Mononuclear cell (primary cell): ENCODE measurements around the gene ZFP42. TPM values are rescaled to one million over a fixed set of nuclear protein-coding genes. Genes with fewer than 3 reads are reported as not detected.
"Not testable (repeated sequence)": the region's sequence is repeated elsewhere in the genome, so short reads cannot be mapped to it uniquely, and the experiment has no call there.

Experiments used
- H3K27me3 ChIP-seq: 2 replicates; pipeline ENCODE4 v1.6.0; 2011; ENCODE audit warnings: low read length, control low read depth; ENCODE audit not compliant: insufficient read depth
- H3K4me1 ChIP-seq: 2 replicates; pipeline ENCODE4 v1.5.1; 2011; ENCODE audit warnings: mild to moderate bottlenecking, low read length, control low read depth; ENCODE audit not compliant: insufficient read depth
- H3K4me3 ChIP-seq: 2 replicates; pipeline ENCODE4 v1.5.1; 2011; ENCODE audit warnings: mild to moderate bottlenecking, low read length, moderate library complexity
- H3K9me3 ChIP-seq: 2 replicates; pipeline ENCODE4 v1.5.1; 2011; ENCODE audit warnings: low read depth, mild to moderate bottlenecking, control low read depth, low read length
- total RNA-seq: library from RNA; depleted of rRNA; stranded (reverse); fragments of >200 nt; gene quantifications from one replicate; pipeline ENCODE4 v1.2.3, GENCODE V29; 2012

Gene ZFP42
- total RNA-seq, 1 donor, result not detected

DNA sequence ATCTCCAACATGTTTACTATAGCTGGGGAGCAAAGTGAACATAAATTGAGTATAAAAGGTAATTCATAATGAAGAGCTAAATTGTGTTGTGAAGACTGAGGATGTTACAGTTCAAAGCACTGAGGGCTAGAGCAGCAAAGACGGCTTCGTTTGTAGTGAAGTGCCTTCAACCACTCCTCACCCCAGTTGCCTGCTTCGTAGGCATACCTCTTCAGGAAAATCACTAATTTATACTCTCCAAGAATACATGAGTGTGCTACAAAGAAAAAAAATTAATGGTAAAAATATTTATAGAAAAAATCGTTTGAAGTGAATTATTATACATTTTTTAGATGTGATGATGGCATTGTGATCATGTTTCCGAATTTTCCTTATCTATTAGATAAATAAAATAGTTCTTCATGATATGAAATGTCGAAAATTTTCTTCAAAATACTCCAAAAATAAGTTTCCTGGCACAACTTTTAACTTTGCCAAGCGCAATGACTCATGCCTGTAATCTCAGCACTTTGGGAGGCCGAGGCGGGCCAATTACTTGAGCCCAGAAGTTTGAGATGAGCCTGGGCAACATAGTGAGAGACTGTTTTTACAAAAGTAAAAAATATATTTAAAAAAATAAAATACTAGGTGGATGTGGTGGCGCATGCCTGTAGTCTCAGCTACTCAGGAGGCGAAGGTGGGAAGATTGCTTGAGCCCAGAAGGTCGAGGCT, 41.6 kb downstream of the ZFP42 start:
- no peaks in the 10 kb centered on the region for H3K9me3 ChIP-seq

DNA sequence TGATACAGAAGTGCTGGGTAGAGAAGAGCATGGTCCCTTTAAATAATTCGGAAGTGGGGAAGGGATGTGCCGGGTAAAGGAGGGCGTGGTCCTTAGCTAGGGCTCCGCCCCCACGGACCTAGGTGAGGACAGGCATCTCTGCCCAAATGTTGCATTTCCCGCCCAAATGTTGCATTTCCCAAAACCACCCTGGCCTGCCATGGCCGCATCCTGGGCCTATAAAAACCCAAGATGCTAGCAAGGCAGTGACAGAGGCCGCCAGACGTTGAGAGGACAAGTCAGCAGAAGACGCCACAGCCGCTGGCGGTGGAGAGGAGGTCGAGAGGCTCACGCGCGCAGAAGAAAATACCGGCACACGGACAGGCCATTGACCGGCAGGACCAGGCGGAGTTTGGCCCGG, 46.1 kb downstream of the ZFP42 start:
- no peaks in the 10 kb centered on the region for H3K9me3 ChIP-seq
- H3K4me1 ChIP-seq, result no peaks in the 10 kb centered on the region
- H3K27me3 ChIP-seq, result no peaks in the 10 kb centered on the region
- H3K4me3 ChIP-seq, result no peak overlapping the region

More for the DNA sequence above, 41.6 kb downstream of the ZFP42 start:
- Histone ChIP-seq H3K27me3 (no peaks in the 10 kb centered on the region), H3K4me1 (no peaks in the 10 kb centered on the region), H3K4me3 (no peak overlapping the region)

GRCh38 chr4:188042191-188042590, 46.6 kb downstream of the ZFP42 start:
- H3K27me3 ChIP-seq, result no peaks in the 10 kb centered on the region
- no peak overlapping the region for H3K4me3 ChIP-seq
- H3K9me3 ChIP-seq, result no peaks in the 10 kb centered on the region
- no peaks in the 10 kb centered on the region for H3K4me1 ChIP-seq

DNA sequence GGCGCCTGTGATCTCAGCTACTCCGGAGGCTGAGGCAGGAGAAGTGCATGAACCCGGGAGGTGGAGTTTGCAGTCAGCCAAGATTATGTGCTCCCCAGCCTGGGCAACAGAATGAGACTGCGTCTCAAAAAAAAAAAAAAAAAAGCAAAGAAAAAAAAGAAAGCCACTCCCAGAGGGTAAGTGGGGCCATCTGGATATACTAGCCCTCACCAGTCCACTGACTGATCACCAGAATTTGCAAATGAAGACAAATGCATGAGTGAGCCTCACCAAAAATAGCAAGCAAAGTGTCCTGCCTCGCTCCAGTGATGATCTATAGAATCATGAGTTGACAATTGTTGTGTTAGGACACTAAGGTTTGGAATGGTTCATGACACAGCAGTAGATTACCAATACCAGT, 47.6 kb downstream of the ZFP42 start:
- H3K27me3 ChIP-seq, result no peaks in the 10 kb centered on the region
- no peaks in the 10 kb centered on the region for H3K4me1 ChIP-seq
- H3K9me3 ChIP-seq, result no peaks in the 10 kb centered on the region
- H3K4me3 ChIP-seq, result no peak overlapping the region

DNA sequence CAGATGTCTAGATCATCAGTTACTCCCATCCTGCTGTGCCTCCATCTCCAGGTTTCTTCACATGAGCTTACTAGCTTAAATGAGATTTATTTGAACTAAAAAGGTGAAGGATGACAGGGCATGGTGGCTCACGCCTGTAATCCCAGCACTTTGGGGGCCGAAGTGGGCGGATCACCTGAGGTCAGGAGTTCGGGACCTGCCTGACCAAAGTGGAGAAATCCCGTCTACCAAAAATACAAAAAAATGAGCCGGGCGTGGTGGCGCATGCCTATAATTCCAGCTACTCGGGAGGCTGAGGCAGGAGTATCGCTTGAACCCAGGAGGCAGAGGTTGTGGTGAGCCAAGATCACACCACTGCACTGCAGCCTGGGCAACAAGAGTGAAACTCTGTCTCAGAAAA, 49.9 kb downstream of the ZFP42 start:
- H3K4me1 ChIP-seq, H3K4me3 ChIP-seq, H3K9me3 ChIP-seq, H3K27me3 ChIP-seq: not testable (repeated sequence)

DNA sequence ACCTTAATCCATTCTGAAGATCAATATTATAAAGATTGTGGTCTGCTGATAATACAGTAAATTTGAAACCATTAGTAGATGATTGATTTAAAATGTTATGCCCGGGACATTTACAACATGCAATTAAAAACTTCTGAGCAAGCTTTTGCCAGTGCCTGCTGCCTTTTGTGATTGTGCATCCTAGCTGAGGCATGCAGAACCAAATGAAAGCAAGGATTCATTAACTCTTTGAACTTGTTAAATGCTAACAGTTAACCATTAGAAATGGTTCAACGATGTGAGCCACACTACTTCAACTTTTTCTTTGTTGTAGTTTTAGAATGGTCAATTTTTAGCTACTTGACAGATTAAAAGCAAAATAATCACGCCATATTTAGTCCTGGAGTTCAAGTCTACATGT, 51.1 kb downstream of the ZFP42 start:
- no peaks in the 10 kb centered on the region for H3K4me1 ChIP-seq
- H3K9me3 ChIP-seq, result no peaks in the 10 kb centered on the region
- H3K27me3 ChIP-seq, result no peaks in the 10 kb centered on the region
- no peak overlapping the region for H3K4me3 ChIP-seq

GRCh38 chr4:188053302-188053701, 57.7 kb downstream of the ZFP42 start:
- no peak overlapping the region for H3K4me3 ChIP-seq
- H3K4me1 ChIP-seq, result no peaks in the 10 kb centered on the region
- no peaks in the 10 kb centered on the region for H3K27me3 ChIP-seq
- no peaks in the 10 kb centered on the region for H3K9me3 ChIP-seq

Other genes with a start within 250 kb of the ZFP42 start
- gene TRIML2, start 113.8 kb downstream of the ZFP42 start, total RNA-seq, result not detected
- gene TRIML1, start 143.7 kb downstream of the ZFP42 start, total RNA-seq, result not detected